ENCODE measurements around the gene WHAMM. TPM values are rescaled to one million over a fixed set of nuclear protein-coding genes. Genes with fewer than 3 reads are reported as not detected.

Gene WHAMM
- total RNA-seq, 4 donors from 2014 or later, result 9.6 to 17.4 (median 14.2) TPM

- DNase-seq (ENCODE audit: extremely low spot score), result no peak
- H3K9me3 ChIP-seq, result no peaks in the 10 kb centered on the region
- no peaks in the 10 kb centered on the region for H3K27me3 ChIP-seq
- intact Hi-C loops (cut with DNase I), result no loop called here
- H3K27ac ChIP-seq (replicated peaks in 1 of 4), result no peak overlapping the region
- peaks cover 0 to 11% (median 0%) of the 10 kb centered on the region in 4 donors for H3K36me3 ChIP-seq
- H3K4me3 ChIP-seq, result no peak overlapping the region
- TF ChIP-seq POLR2A (IDR thresholded peaks at IDR 0.05; ENCODE audit: low read depth), result no peak
- TF ChIP-seq CTCF (IDR thresholded peaks at IDR 0.05), result no peak
- no peak for TF ChIP-seq POLR2AphosphoS5 (IDR thresholded peaks at IDR 0.05)
- no peak for TF ChIP-seq EP300 (IDR thresholded peaks at IDR 0.05)
- WGBS, result 80% methylated on average over 4 of the region's 4 CpGs
- no peaks in the 10 kb centered on the region for H3K4me1 ChIP-seq
Observed at GRCh38 chr15:82781349-82781748, 28.1 kb upstream of the WHAMM start.

GRCh38 chr15:82788496-82788895 is 20.9 kb upstream of the WHAMM start:
- 93% methylated on average over 2 of the region's 2 CpGs for WGBS
- intact Hi-C loops (cut with DNase I), result no loop called here

GRCh38 chr15:82789491-82789890 is 19.9 kb upstream of the WHAMM start:
- DNase-seq (ENCODE audit: extremely low spot score), result no peak
- TF ChIP-seq POLR2AphosphoS5 (IDR thresholded peaks at IDR 0.05), result no peak
- TF ChIP-seq POLR2A (IDR thresholded peaks at IDR 0.05; ENCODE audit: low read depth), result no peak
- no peak for TF ChIP-seq CTCF (IDR thresholded peaks at IDR 0.05)
- no peak for TF ChIP-seq EP300 (IDR thresholded peaks at IDR 0.05)
- intact Hi-C loops (cut with DNase I), result no loop called here
- Histone ChIP-seq H3K27ac (replicated peaks in 1 of 4) (no peak overlapping the region), H3K9me3 (no peaks in the 10 kb centered on the region), H3K4me1 (no peaks in the 10 kb centered on the region), H3K27me3 (no peaks in the 10 kb centered on the region), H3K36me3 (no peaks in the 10 kb centered on the region), H3K4me3 (no peak overlapping the region)
- WGBS, result 86% methylated on average over 1 of the region's 1 CpG

More at GRCh38 chr15:82788496-82788895, 20.9 kb upstream of the WHAMM start:
- Histone ChIP-seq H3K4me3 (no peak overlapping the region), H3K27me3 (no peaks in the 10 kb centered on the region), H3K27ac (replicated peaks in 1 of 4) (no peak overlapping the region), H3K9me3 (no peaks in the 10 kb centered on the region), H3K4me1 (no peaks in the 10 kb centered on the region), H3K36me3 (no peaks in the 10 kb centered on the region)
- TF ChIP-seq POLR2A (IDR thresholded peaks at IDR 0.05; ENCODE audit: low read depth) (no peak), EP300 (IDR thresholded peaks at IDR 0.05) (no peak), POLR2AphosphoS5 (IDR thresholded peaks at IDR 0.05) (no peak), CTCF (IDR thresholded peaks at IDR 0.05) (no peak)
- no peak for DNase-seq (ENCODE audit: extremely low spot score)

- 91% methylated on average over 11 of the region's 11 CpGs for WGBS
- intact Hi-C loops (cut with DNase I), result no loop called here
- no peak overlapping the region for H3K27ac ChIP-seq (replicated peaks in 1 of 4)
- no peaks in the 10 kb centered on the region for H3K27me3 ChIP-seq
- no peaks in the 10 kb centered on the region for H3K9me3 ChIP-seq
- no peaks in the 10 kb centered on the region for H3K36me3 ChIP-seq
- no peak overlapping the region for H3K4me3 ChIP-seq
- no peak for DNase-seq (ENCODE audit: extremely low spot score)
- H3K4me1 ChIP-seq, result no peaks in the 10 kb centered on the region
- TF ChIP-seq EP300 (IDR thresholded peaks at IDR 0.05) (no peak), CTCF (IDR thresholded peaks at IDR 0.05) (no peak), POLR2AphosphoS5 (IDR thresholded peaks at IDR 0.05) (no peak), POLR2A (IDR thresholded peaks at IDR 0.05; ENCODE audit: low read depth) (no peak)
Observed at GRCh38 chr15:82790321-82790720, 19.1 kb upstream of the WHAMM start.

GRCh38 chr15:82792068-82792467 is 17.4 kb upstream of the WHAMM start:
- Histone ChIP-seq H3K27ac (replicated peaks in 1 of 4) (no peak overlapping the region), H3K27me3 (no peaks in the 10 kb centered on the region), H3K9me3 (no peaks in the 10 kb centered on the region), H3K36me3 (no peaks in the 10 kb centered on the region), H3K4me3 (no peak overlapping the region), H3K4me1 (no peaks in the 10 kb centered on the region)
- 61% methylated on average over 1 of the region's 1 CpG for WGBS
- no peak for TF ChIP-seq POLR2AphosphoS5 (IDR thresholded peaks at IDR 0.05)
- no peak for TF ChIP-seq CTCF (IDR thresholded peaks at IDR 0.05)
- no peak for TF ChIP-seq POLR2A (IDR thresholded peaks at IDR 0.05; ENCODE audit: low read depth)
- TF ChIP-seq EP300 (IDR thresholded peaks at IDR 0.05), result no peak
- intact Hi-C loops (cut with DNase I), result no loop called here
- no peak for DNase-seq (ENCODE audit: extremely low spot score)
